Stimulated activated CD4-positive, alpha-beta T cell treated with anti-CD3 and anti-CD28 coated beads, TNF-alpha, amount 100 ng/mL, for 48 hours (primary cell): ENCODE results near the gene DVL1.

Experiments
- DNase-seq, 3 donors: peaks; one replicate each; pipeline ENCODE4 v3.0.0-alpha.2; 2020; ENCODE audit warnings: low read depth in 3 of 3

The DVL1 gene

GRCh38 chr1:1311107-1312104 is 37.8 kb downstream of the DVL1 start:
- no peak for DNase-seq

GRCh38 chr1:1310476-1311053 is 38.7 kb downstream of the DVL1 start:
- no peak for DNase-seq

GRCh38 chr1:1310109-1310385 is 39.2 kb downstream of the DVL1 start:
- no peak for DNase-seq

GRCh38 chr1:1309251-1310108 is 39.7 kb downstream of the DVL1 start:
- DNase-seq: no peak

GRCh38 chr1:1308756-1309250 is 40.4 kb downstream of the DVL1 start:
- DNase-seq: no peak

GRCh38 chr1:1307923-1308755 is 41.1 kb downstream of the DVL1 start, which contains the start of the genes ACAP3 and PUSL1:
Gene ACAP3, minus strand, starts transcription at chr1:1307930. Its CDS starts 115 bp downstream, at chr1:1307815.
Gene PUSL1, plus strand, starts transcription at chr1:1308597. Its CDS starts 47 bp downstream, at chr1:1308644.
- peak; percentile 77 to 88 (median 82) for DNase-seq

GRCh38 chr1:1307261-1307922 is 41.8 kb downstream of the DVL1 start:
- DNase-seq: no peak

GRCh38 chr1:1306661-1307260 is 42.5 kb downstream of the DVL1 start:
- DNase-seq: no peak

GRCh38 chr1:1306070-1306660 is 43.1 kb downstream of the DVL1 start:
- no peak for DNase-seq

GRCh38 chr1:1305300-1306069 is 43.7 kb downstream of the DVL1 start:
- DNase-seq: no peak

- DNase-seq: no peak
Measured at GRCh38 chr1:1304331-1305299, 44.6 kb downstream of the DVL1 start.

GRCh38 chr1:1303736-1304135 is 45.5 kb downstream of the DVL1 start:
- DNase-seq: no peak

- no peak for DNase-seq
Measured at GRCh38 chr1:1302951-1303509, 46.2 kb downstream of the DVL1 start.

- DNase-seq: no peak
Measured at GRCh38 chr1:1302006-1302430, 47.2 kb downstream of the DVL1 start.

- no peak for DNase-seq
Measured at GRCh38 chr1:1300352-1300739, 48.9 kb downstream of the DVL1 start.

- no peak for DNase-seq
Measured at GRCh38 chr1:1299686-1300351, 49.4 kb downstream of the DVL1 start.
